Astrocyte (in vitro differentiated cells and primary cell): ENCODE data around the gene NSFL1C. TPM values are rescaled to one million over a fixed set of nuclear protein-coding genes. Genes with fewer than 3 reads are reported as not detected.

Experiments
- DNase-seq: peaks from one replicate; pipeline ENCODE4 v3.0.0-alpha.2; 2010; ENCODE audit warnings: low read depth
- FAIRE-seq: peaks from 2 replicates; lab custom pipeline; 2011; peaks lifted over from hg19 to GRCh38; lab: Jason Lieb, UNC
- H2AFZ ChIP-seq: 2 replicates; pipeline ENCODE4 v1.6.0; 2012; ENCODE audit warnings: low read depth, low read length, inconsistent platforms
- H3K27ac ChIP-seq: 2 replicates; pipeline ENCODE4 v1.5.1; 2011; ENCODE audit warnings: low read depth, low read length, inconsistent platforms
- H3K27me3 ChIP-seq: 2 replicates; pipeline ENCODE4 v1.6.0; 2011; ENCODE audit warnings: low read length, inconsistent platforms; ENCODE audit not compliant: insufficient read depth
- H3K36me3 ChIP-seq: 2 replicates; pipeline ENCODE4 v1.5.1; 2011; ENCODE audit warnings: low read length, inconsistent platforms; ENCODE audit not compliant: insufficient read depth
- H3K4me1 ChIP-seq: 2 replicates; pipeline ENCODE4 v1.5.1; 2011; ENCODE audit warnings: low read length, inconsistent platforms; ENCODE audit not compliant: insufficient read depth
- H3K4me2 ChIP-seq: 2 replicates; pipeline ENCODE4 v1.6.0; 2012; ENCODE audit warnings: low read length, inconsistent platforms
- H3K4me3 ChIP-seq: 2 replicates; pipeline ENCODE4 v1.5.1; 2011; ENCODE audit warnings: low read depth, mild to moderate bottlenecking, low read length, inconsistent platforms; ENCODE audit not compliant: insufficient read depth
- H3K79me2 ChIP-seq: 2 replicates; pipeline ENCODE4 v1.6.0; 2012; ENCODE audit warnings: mild to moderate bottlenecking, low read length, inconsistent platforms; ENCODE audit not compliant: insufficient read depth
- H3K9ac ChIP-seq: 2 replicates; pipeline ENCODE4 v1.6.0; 2012; ENCODE audit warnings: mild to moderate bottlenecking, low read length, inconsistent platforms
- H3K9me3 ChIP-seq: 2 replicates; pipeline ENCODE4 v1.5.1; 2012; ENCODE audit warnings: low read depth, mild to moderate bottlenecking, low read length, inconsistent platforms; ENCODE audit not compliant: insufficient read depth
- H4K20me1 ChIP-seq: 2 replicates; pipeline ENCODE4 v1.6.0; 2012; ENCODE audit warnings: low read length, inconsistent platforms; ENCODE audit not compliant: insufficient read depth
- H3K27ac Mint-ChIP-seq: one replicate; pipeline ENCODE4 v1.8.0; 2021; ENCODE audit warnings: mild to moderate bottlenecking, mixed read lengths; ENCODE audit not compliant: unreplicated experiment
- H3K27me3 Mint-ChIP-seq: one replicate; pipeline ENCODE4 v1.8.0; 2021; ENCODE audit warnings: low read depth, mixed read lengths; ENCODE audit not compliant: unreplicated experiment
- H3K36me3 Mint-ChIP-seq: one replicate; pipeline ENCODE4 v1.8.0; 2021; ENCODE audit warnings: low read depth, mixed read lengths; ENCODE audit not compliant: unreplicated experiment
- H3K4me1 Mint-ChIP-seq: one replicate; pipeline ENCODE4 v1.8.0; 2021; ENCODE audit warnings: low read depth, mixed read lengths; ENCODE audit not compliant: unreplicated experiment
- H3K4me3 Mint-ChIP-seq: one replicate; pipeline ENCODE4 v1.8.0; 2021; ENCODE audit warnings: mild to moderate bottlenecking, moderate library complexity, mixed read lengths; ENCODE audit not compliant: unreplicated experiment
- H3K9me3 Mint-ChIP-seq: one replicate; pipeline ENCODE4 v1.8.0; 2021; ENCODE audit warnings: mild to moderate bottlenecking, mixed read lengths; ENCODE audit not compliant: unreplicated experiment
- EZH2 ChIP-seq: IDR thresholded peaks from 2 replicates; pipeline ENCODE4 v1.6.1; 2012; ENCODE audit warnings: mild to moderate bottlenecking, low read length, inconsistent platforms; ENCODE audit not compliant: insufficient read depth
- total RNA-seq: library from RNA; stranded (reverse); gene quantifications from 2 replicates; pipeline ENCODE4 v1.2.1, GENCODE V29; 2021
- TF ChIP-seq, protein P1 (sequence below): IDR thresholded peaks from 2 replicates; pipeline ENCODE4 v1.5.1; 2011; ENCODE audit warnings: low read depth, mild to moderate bottlenecking, inconsistent platforms, low read length, moderate library complexity; ENCODE audit not compliant: insufficient read depth

Gene NSFL1C
- total RNA-seq, 1 donor from 2014 or later, result 96.0 TPM

DNA sequence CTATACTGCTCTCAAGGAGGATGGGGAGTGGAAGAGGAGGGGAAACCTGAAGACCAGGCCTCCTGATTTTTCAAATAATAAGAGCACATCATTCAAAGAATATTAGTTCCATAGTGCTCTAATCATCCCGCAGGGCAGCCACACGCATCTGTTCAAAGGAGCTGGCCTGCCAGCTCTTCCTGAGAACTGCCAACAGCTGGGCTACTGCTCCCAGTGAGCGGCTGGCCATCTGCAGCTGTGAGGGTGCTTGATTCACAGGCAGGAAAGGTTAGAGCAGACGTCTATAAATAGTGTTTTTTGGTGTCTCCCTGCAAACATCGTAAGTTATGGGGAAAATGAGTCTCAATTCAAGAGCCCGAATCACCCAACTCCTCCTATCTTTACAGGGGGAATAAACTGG lies 17.3 kb downstream of the NSFL1C start:
- H3K27me3 ChIP-seq, result no peaks in the 10 kb centered on the region
- Mint-ChIP-seq H3K27me3 (no peaks in the 10 kb centered on the region), H3K27ac (no peak overlapping the region), H3K9me3 (no peaks in the 10 kb centered on the region), H3K36me3 (peaks cover 29% of the 10 kb centered on the region), H3K4me1 (peaks cover 3% of the 10 kb centered on the region), H3K4me3 (peak overlapping the region; percentile 42)
- TF ChIP-seq, protein P1, sequence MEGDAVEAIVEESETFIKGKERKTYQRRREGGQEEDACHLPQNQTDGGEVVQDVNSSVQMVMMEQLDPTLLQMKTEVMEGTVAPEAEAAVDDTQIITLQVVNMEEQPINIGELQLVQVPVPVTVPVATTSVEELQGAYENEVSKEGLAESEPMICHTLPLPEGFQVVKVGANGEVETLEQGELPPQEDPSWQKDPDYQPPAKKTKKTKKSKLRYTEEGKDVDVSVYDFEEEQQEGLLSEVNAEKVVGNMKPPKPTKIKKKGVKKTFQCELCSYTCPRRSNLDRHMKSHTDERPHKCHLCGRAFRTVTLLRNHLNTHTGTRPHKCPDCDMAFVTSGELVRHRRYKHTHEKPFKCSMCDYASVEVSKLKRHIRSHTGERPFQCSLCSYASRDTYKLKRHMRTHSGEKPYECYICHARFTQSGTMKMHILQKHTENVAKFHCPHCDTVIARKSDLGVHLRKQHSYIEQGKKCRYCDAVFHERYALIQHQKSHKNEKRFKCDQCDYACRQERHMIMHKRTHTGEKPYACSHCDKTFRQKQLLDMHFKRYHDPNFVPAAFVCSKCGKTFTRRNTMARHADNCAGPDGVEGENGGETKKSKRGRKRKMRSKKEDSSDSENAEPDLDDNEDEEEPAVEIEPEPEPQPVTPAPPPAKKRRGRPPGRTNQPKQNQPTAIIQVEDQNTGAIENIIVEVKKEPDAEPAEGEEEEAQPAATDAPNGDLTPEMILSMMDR, result no peak
- no peak for TF ChIP-seq EZH2
- FAIRE-seq, result no peak
- H3K4me3 ChIP-seq, result no peak overlapping the region
- H3K79me2 ChIP-seq, result no peaks in the 10 kb centered on the region
- no peaks in the 10 kb centered on the region for H3K4me1 ChIP-seq
- peaks cover 17% of the 10 kb centered on the region for H4K20me1 ChIP-seq
- no peak overlapping the region for H3K27ac ChIP-seq
- H3K9ac ChIP-seq, result no peak overlapping the region
- peaks cover 23% of the 10 kb centered on the region for H3K9me3 ChIP-seq
- no peak overlapping the region for H2AFZ ChIP-seq
- H3K4me2 ChIP-seq, result no peak overlapping the region
- DNase-seq, result no peak
- H3K36me3 ChIP-seq, result peaks cover 98% of the 10 kb centered on the region

DNA sequence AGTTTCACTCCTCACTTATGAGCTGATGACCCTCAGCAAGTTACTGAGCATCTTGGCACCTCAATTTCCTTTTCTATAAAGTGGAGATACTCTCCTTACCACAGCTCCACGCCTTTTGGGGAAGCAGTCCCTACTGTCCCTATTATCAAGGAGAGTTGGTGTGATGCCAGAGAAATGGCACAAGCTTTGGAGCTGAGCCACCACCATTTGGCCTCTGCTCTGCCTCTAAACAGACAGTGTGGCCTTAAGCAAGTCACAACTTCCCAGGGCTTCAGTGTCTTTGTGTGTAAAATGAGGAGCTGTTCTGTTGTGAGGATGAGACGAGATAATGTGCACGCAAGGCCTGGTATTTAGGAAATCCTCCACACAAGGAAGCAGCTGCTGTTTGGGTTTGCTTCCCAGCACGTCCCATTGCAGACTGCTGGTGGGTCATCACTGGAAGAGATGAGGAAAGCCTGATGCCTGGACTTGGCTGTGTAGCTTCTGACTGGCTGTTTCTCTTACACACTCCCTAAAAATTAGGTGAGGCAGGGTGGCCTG lies 18.5 kb downstream of the NSFL1C start:
- TF ChIP-seq, protein P1, result no peak
- TF ChIP-seq EZH2, result no peak
- no peaks in the 10 kb centered on the region for H3K4me1 ChIP-seq
- H3K9me3 ChIP-seq, result peaks cover 23% of the 10 kb centered on the region
- no peak for DNase-seq
- H4K20me1 ChIP-seq, result peaks cover 19% of the 10 kb centered on the region
- H3K4me2 ChIP-seq, result no peak overlapping the region
- Mint-ChIP-seq H3K36me3 (peaks cover 34% of the 10 kb centered on the region), H3K27ac (no peak overlapping the region), H3K27me3 (no peaks in the 10 kb centered on the region), H3K9me3 (no peaks in the 10 kb centered on the region), H3K4me3 (no peak overlapping the region), H3K4me1 (peaks cover 3% of the 10 kb centered on the region)
- no peak overlapping the region for H2AFZ ChIP-seq
- H3K79me2 ChIP-seq, result no peaks in the 10 kb centered on the region
- H3K4me3 ChIP-seq, result no peak overlapping the region
- no peak overlapping the region for H3K9ac ChIP-seq
- H3K36me3 ChIP-seq, result peaks cover 92% of the 10 kb centered on the region
- no peak overlapping the region for H3K27ac ChIP-seq
- no peaks in the 10 kb centered on the region for H3K27me3 ChIP-seq
- no peak for FAIRE-seq

DNA sequence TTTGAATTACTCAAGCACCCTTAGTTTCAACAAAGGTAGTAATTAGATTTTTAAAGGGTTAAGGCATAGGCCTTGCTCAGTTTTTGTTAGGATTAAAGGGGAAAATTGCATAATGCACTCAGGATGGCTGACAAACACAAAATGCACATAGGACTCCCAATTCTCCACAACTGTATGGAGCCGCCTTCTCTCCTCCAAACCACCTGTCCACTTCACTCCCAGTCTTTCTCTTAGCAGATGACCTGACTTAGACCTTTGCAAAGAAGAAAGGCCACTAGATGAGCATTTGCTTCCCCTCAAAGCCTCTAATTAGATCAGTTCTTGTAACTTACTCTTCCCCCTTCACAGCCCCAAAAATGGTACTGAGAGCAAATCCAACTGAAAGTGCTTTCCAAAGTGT lies 20.1 kb downstream of the NSFL1C start:
- DNase-seq (no peak), FAIRE-seq (no peak)
- Histone ChIP-seq H3K9me3 (peaks cover 12% of the 10 kb centered on the region), H3K27me3 (no peaks in the 10 kb centered on the region), H3K79me2 (no peaks in the 10 kb centered on the region), H3K4me3 (no peak overlapping the region), H3K4me2 (no peak overlapping the region), H3K9ac (no peak overlapping the region), H3K4me1 (no peaks in the 10 kb centered on the region), H3K36me3 (peaks cover 92% of the 10 kb centered on the region), H4K20me1 (peaks cover 19% of the 10 kb centered on the region), H2AFZ (no peak overlapping the region), H3K27ac (no peak overlapping the region)
- no peak for TF ChIP-seq EZH2
- TF ChIP-seq, protein P1, result no peak
- Mint-ChIP-seq H3K27ac (no peak overlapping the region), H3K36me3 (peaks cover 30% of the 10 kb centered on the region), H3K4me1 (peaks cover 3% of the 10 kb centered on the region), H3K27me3 (no peaks in the 10 kb centered on the region), H3K4me3 (no peak overlapping the region), H3K9me3 (no peaks in the 10 kb centered on the region)
